Epithelial cell of esophagus (primary cell): Measurements from ENCODE around the gene PDP2.

ENCODE experiments used
- DNase-seq: peaks from one replicate; pipeline ENCODE4 v3.0.0; 2010; ENCODE audit warnings: low read depth
- H3K4me3 ChIP-seq: 2 replicates; pipeline ENCODE4 v1.5.1; 2011; ENCODE audit warnings: mild to moderate bottlenecking, low read length, control low read depth
- CTCF ChIP-seq: IDR thresholded peaks from 2 replicates; pipeline ENCODE4 v1.5.1; 2011; ENCODE audit warnings: low read depth, mild to moderate bottlenecking, low read length, control low read depth, inconsistent platforms; ENCODE audit not compliant: insufficient read depth; ENCODE audit errors: missing control alignments

PDP2 gene

GRCh38 chr16:66872943-66873684 lies 7.2 kb upstream of the PDP2 start:
- TF ChIP-seq CTCF: peak; percentile 84
- DNase-seq: peak; percentile 96
- H3K4me3 ChIP-seq: peak overlapping the region; percentile 4

GRCh38 chr16:66873685-66874055 lies 6.6 kb upstream of the PDP2 start:
- DNase-seq: no peak
- no peak overlapping the region for H3K4me3 ChIP-seq
- no peak for TF ChIP-seq CTCF

- no peak overlapping the region for H3K4me3 ChIP-seq
- no peak for DNase-seq
- TF ChIP-seq CTCF: no peak
These were observed 6.1 kb upstream of the PDP2 start for GRCh38 chr16:66874079-66874775.

- no peak for TF ChIP-seq CTCF
- no peak overlapping the region for H3K4me3 ChIP-seq
- DNase-seq: no peak
These were observed 2.2 kb upstream of the PDP2 start for GRCh38 chr16:66878067-66878466.

GRCh38 chr16:66881014-66881417 lies 701 bp downstream of the PDP2 start:
- H3K4me3 ChIP-seq: peak overlapping the region; percentile 88
- TF ChIP-seq CTCF: no peak
- DNase-seq: no peak

- DNase-seq: no peak
- no peak for TF ChIP-seq CTCF
- H3K4me3 ChIP-seq: peak overlapping the region; percentile 88
These were observed 1.2 kb downstream of the PDP2 start for GRCh38 chr16:66881560-66881959.
